Activated effector memory CD4-positive, alpha-beta T cell treated with anti-CD3 and anti-CD28 coated beads, Interleukin-2, amount 50 U/mL, for 16 hours (primary cell): ENCODE results near the gene CACNA1C.
"Not testable (repeated sequence)": the region's sequence is repeated elsewhere in the genome, so short reads cannot be mapped to it uniquely, and the experiment has no call there.

Experiments
- DNase-seq: peaks from one replicate; pipeline ENCODE4 v3.0.0-alpha.2; 2020

CACNA1C gene

DNA sequence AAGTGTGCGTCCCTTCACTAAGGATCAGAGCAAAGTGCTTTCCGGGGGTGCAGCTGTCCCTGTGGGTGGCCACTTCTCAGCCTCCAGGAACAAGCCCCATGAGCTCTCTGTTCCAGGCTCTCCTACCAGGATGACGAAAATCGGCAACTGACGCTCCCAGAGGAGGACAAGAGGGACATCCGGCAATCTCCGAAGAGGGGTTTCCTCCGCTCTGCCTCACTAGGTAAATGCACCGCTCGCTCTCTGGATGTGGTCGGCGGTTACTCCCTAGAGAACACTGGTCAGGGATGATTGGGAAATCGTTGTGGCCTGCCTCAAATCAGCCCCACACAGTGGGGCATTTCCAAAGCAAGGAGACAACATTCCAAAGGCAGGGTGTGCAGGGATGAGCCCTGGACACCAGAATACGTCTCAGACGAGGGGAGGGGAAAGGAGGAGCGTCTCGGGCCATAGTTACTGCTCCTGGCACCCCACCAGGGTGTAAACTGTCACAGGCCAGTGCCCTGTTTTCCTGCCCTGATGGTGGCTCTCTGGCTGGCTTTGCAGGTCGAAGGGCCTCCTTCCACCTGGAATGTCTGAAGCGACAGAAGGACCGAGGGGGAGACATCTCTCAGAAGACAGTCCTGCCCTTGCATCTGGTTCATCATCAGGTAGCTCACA is 633.0 kb downstream of the CACNA1C start:
- DNase-seq = not testable (repeated sequence)

DNA sequence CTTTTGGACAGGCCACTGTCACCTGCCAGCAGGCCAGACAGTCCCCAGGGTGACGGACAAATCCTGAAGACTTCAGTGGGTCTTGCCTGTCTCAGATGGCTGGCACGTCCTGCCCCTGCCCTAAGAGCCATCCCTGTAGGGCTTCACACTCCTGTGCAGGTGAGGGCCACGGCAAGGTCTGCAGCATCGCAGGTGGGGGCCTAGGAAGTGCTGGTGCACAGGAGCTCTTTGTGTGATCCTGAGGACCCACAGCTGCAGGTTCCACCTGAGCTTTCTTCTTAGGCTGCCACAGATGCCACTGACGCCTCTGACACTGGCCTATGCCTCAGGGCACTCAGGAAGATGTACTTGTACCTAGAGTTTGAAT is 633.5 kb downstream of the CACNA1C start:
- no peak for DNase-seq

DNA sequence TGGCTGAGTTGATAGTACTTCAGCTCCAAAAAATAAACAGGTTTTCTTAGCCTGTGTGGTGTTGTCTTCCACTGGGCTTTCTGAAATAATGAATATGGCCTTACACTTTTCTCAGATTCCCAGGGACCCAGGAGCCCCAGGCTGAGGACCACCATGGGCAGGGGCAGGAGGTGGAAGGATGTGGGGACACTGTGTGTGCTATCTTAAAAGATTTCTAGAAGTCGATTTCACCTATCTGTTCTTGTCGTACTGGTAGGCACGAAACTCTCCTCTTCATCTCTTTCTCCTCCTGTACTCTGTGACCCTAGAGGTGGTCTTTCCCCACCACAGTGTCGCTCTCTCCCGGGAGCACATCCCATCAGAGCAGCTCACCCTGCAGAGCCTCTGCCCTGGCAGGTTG is 634.3 kb downstream of the CACNA1C start:
- no peak for DNase-seq

GRCh38 chr12:2687726-2688125 is 634.9 kb downstream of the CACNA1C start:
- no peak for DNase-seq

DNA sequence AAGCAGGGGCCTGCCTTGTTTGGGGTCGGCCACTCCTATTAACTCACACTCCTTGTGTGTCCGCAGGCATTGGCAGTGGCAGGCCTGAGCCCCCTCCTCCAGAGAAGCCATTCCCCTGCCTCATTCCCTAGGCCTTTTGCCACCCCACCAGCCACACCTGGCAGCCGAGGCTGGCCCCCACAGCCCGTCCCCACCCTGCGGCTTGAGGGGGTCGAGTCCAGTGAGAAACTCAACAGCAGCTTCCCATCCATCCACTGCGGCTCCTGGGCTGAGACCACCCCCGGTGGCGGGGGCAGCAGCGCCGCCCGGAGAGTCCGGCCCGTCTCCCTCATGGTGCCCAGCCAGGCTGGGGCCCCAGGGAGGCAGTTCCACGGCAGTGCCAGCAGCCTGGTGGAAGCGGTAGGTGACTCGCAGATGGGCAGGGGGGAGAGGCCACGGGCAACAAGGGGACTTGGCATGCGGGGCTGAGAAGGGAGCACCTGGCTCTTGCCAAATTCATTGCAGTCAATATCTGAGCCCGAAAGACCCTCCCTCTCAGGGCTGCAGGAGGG is 635.7 kb downstream of the CACNA1C start:
- DNase-seq = no peak

- DNase-seq = no peak
Observed at GRCh38 chr12:2689393-2689792, 636.6 kb downstream of the CACNA1C start.

DNA sequence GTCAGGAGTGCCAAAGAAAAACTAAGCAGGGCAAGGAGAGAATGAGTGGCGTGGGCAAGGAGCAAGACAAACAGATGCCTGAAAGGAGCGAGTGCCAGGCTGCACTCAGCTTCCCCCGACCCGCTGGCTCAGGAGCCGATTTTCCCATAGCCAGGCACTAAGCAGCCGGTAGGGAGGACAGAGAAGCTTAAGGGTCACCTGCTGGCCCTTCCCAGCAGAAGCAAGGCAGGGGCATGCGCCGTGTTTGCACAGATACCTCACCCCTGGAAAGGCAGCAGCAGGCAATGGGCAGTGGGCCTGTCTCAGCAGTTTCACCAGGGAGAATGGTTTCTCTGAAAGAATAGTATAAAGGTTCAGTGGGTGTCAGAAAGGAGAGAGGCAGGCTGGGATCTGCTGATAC is 637.1 kb downstream of the CACNA1C start:
- no peak for DNase-seq

DNA sequence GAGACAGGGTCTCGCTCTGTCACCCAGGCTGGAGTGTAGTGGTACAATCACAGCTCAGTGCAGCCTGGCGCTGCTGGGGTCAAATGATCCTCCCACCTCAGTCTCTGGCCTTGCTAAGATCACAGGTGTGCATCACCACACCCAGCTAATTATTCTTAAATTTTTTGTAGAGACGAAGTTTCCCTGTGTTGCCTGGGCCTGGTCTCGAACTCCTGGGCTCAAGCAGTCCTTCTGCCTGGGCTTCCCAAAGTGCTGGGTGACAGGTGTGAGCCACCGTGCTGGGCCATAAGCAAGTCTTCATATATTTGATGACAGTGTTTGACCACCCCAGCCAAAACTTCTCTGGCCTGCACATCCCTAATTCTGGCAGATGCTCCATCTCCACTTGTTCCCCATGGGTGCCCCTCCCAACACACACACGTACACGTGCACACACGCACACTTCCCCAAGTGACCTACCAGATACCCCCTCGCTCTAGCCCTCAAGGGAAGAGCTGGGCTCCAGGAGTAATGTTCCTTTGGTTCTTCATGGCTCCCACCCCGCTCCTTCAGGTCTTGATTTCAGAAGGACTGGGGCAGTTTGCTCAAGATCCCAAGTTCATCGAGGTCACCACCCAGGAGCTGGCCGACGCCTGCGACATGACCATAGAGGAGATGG is 637.7 kb downstream of the CACNA1C start:
- no peak for DNase-seq

DNA sequence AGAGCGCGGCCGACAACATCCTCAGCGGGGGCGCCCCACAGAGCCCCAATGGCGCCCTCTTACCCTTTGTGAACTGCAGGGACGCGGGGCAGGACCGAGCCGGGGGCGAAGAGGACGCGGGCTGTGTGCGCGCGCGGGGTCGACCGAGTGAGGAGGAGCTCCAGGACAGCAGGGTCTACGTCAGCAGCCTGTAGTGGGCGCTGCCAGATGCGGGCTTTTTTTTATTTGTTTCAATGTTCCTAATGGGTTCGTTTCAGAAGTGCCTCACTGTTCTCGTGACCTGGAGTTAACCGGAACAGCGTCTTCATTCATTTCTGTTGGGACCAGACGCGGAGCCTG is 638.2 kb downstream of the CACNA1C start:
- peak; percentile 82 for DNase-seq

GRCh38 chr12:2691345-2692071 is 638.7 kb downstream of the CACNA1C start:
- DNase-seq = peak; percentile 78

DNA sequence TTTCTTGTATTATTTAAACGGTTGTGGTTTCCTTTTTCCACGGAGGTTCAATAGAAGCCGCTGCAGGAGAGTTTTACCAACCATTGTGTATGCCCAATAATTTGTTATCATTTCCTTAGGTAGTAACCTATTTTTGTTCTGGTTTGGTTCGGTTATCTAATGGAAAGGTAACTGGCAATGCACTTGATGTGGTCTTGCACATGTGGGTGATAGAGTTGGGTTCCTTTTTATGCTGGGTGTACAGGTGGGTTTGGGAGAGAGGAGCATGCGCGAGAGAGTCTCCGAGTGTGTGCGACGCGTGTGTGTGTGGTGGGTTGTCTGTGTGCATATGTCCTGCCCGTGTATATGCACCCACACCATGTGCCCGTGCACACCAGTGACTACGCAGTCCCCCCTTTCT is 639.3 kb downstream of the CACNA1C start:
- DNase-seq = no peak

DNA sequence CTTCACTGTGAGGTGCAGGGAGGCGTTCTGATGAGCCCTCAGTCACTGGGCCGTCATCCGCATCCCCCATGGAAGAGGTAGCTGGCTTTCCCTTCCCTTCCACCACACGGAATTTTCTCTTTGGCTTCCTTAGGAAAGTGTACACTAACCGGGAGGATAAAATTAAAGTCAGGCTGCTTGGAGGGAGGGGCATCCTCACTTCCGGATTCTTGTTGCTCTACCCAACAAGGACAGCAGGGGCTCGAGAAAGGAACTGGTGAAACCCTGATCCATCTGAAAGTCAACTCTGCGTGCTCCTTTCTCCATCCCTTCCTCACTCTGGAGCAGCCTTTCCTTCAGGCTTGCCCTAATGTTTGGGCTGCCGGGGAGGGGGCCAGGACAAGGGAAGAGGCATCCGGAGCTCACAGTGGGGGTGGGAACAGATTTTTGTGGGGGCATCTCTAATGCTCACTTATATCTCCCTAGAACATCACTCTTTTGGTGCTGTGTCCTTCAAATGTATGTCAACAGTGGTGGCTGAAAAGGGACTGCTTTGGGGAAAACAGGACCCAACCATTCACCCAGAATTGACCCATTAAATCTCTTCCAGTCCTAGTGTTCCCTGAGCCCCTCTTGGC is 640.6 kb downstream of the CACNA1C start:
- DNase-seq = no peak

DNA sequence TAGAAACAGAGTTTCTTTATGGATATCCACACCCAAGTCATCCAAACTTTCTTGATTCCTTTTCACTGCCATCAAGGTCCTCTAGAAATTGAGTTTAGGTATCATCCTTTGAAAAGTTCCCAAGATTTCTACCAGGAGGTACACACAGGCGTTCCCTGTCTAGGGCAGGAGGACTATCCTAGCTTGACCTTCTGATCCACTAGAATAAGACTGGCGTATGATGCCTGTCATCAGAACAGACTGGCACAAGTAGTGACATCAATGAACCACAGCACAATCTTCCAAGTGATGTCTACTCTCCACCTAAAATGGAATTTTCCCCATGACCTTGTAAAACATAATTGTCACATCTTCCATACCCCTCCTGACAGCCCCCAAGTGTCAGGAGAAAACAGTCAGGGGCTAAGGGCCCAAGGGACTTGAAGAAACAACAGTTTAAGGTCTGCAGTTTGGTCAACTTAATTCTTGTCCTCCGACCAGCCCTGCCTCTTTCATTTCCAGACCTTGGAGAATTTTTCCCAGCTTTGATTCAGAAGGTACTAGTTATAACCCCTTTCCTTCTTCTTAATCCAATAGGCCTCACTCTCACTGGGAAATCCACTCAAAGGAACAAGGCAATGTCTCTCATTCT is 641.3 kb downstream of the CACNA1C start:
- DNase-seq = no peak

- DNase-seq = no peak
Observed at GRCh38 chr12:2696136-2696535, 643.3 kb downstream of the CACNA1C start.

GRCh38 chr12:2697057-2697800 is 644.4 kb downstream of the CACNA1C start:
- no peak for DNase-seq

- no peak for DNase-seq
Observed at GRCh38 chr12:2698566-2698965, 645.8 kb downstream of the CACNA1C start.

DNA sequence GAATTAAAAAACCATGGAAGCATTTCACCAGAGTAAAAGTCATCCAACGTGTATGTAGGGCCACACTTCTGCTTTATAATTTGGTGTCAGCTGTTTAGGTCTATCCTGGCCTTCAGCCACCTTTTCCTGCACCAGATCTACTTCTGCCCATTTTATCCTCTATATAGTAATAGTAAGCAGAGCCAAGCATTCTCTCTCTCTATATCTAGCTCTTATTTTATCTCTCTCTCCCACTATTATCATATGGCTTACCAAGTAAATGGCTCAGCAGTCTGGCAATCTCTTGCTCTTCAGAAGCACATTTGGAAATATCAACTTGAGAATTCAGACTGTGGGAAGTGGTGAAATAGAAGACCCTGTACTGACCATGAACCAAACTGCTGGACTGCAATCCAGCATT is 657.9 kb downstream of the CACNA1C start:
- DNase-seq = no peak

DNA sequence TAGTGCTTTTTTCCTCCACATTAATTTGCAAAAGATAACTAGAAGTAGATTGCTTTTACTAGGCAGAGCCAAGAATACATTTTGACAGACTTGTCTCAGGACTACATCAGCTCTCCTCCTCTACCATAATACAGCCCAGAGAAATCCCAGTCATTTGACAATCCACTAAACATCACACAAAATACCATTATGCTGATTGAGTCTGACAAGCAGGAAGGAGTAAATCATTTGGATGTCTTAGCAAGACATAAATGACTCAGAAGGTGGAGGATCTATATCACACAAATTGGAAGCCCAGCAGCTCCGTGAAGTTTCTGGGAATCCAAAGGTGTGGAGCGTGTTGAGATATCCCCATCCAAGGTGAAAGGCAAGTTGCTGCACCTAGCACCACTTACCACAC is 666.6 kb downstream of the CACNA1C start:
- no peak for DNase-seq

GRCh38 chr12:2722806-2723205 is 670.0 kb downstream of the CACNA1C start:
- DNase-seq = no peak

DNA sequence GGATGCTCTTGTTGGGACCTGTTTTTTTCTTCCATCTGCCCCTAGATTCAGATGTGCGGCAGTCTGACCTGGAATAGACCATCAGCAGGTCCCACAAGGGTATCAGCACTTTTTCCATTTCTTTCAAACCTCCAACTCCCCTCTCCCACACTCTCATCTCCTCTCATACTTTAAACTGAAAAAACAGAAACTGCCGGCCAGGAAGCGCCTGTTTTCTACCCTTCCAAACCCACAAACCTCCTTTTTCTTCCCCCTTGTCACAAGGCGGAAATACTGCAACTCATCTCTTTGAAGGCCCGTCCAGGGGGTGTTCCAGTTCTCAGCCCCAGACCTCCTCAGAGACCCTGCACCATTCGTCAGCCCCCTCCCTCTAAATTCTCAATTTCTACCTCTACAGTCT is 679.5 kb downstream of the CACNA1C start:
- DNase-seq = no peak

DNA sequence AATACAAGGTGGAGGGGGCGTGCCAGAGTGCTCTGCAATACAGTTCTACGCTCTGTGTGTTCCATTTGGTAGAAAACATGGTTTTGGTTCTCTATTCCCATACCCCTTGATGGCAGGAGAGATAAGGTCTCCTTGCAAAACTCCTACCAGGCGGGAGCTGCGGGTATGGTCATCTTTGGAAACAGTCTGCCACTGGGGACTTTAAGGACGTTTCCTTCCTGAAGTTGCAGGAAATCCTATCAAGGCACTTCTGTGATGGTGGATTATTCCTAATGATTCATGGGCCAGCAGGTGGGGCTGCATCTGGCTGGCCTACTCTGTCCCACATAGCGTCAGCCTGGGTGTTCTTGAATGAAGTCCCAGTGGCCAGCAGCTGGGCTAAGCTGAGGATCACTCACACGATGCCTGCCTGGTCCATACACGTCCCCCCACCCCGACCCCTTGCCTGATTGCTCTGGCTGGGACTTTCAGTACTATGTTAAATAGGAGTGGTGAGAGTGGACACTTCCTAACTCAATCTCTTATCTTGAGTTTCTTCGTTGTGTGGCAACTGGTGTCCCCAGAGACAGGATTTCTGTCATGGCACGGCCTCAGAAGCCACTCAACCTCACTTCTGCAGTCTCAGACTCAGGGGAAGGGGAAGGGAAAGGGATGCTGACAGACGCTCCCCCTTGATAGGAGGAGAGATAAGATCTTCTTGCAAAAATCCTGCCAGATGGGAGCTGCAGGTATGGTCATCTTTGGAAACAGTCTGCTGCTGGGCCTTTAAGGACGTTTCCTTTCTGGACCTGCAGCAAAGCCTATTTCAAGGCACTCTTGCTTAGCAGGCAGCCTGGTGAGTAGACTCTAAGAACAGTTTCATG is 680.9 kb downstream of the CACNA1C start:
- no peak for DNase-seq
